HEK293 (cell line): ENCODE measurements around the gene SERPINB5.

ENCODE experiments used
- CTCF ChIA-PET: fragments of 350-600 bp; formaldehyde crosslinking; extraction: SDS; loops from one replicate; lab custom pipeline; 2021; ENCODE audit warnings: antibody characterized with exemption; lab: Yijun Ruan, JAX
- POLR2A ChIA-PET: fragments of 300-600 bp; formaldehyde crosslinking; extraction: SDS; loops from one replicate; lab custom pipeline; 2020; ENCODE audit warnings: antibody characterized with exemption, inconsistent platforms; lab: Yijun Ruan, JAX
- H3K27ac ChIP-seq: fragments of 200-500 bp; sonication (Bioruptor generic); 2 replicates; pipeline ENCODE4 v1.5.1; 2014; ENCODE audit warnings: low read depth, low read length, control low read depth, inconsistent platforms; ENCODE audit errors: extremely low read depth
- H3K36me3 ChIP-seq, 2 experiments: fragments of 200-500 bp in 1 of 2; sonication (Bioruptor generic) in 1 of 2; 1 replicate in 1 of 2; 2 replicates in 1 of 2; pipeline ENCODE4 v1.5.1; 2014 to 2017; ENCODE audit warnings: inconsistent platforms in 2 of 2, low read length in 2 of 2; ENCODE audit not compliant: control insufficient read depth in 2 of 2, insufficient read depth in 1 of 2
- H3K4me1 ChIP-seq: fragments of 200-500 bp; sonication (Bioruptor generic); 2 replicates; pipeline ENCODE4 v1.5.1; 2014; ENCODE audit warnings: mild to moderate bottlenecking, low read length, inconsistent platforms; ENCODE audit not compliant: control insufficient read depth, insufficient read depth
- H3K4me3 ChIP-seq: 2 replicates; pipeline ENCODE4 v1.5.1; 2011; ENCODE audit warnings: low read depth, mild to moderate bottlenecking, control low read depth, low read length, moderate library complexity
- H3K9me3 ChIP-seq: fragments of 200-500 bp; sonication (Bioruptor generic); 2 replicates; pipeline ENCODE4 v1.5.1; 2014; ENCODE audit warnings: low read depth, low read length, inconsistent platforms; ENCODE audit not compliant: control insufficient read depth, insufficient read depth
- BCL6B ChIP-seq: fragments of 450-650 bp; formaldehyde crosslinking; IDR thresholded peaks from 2 replicates; pipeline ENCODE4 v1.5.1; 2017; ENCODE audit warnings: missing biosample characterization, missing genetic modification characterization
- EGR2 ChIP-seq: fragments of 450-650 bp; formaldehyde crosslinking; IDR thresholded peaks from 2 replicates; pipeline ENCODE4 v1.5.1; 2016; ENCODE audit warnings: low read depth, missing biosample characterization, missing genetic modification characterization
- GLI2 ChIP-seq: fragments of 450-650 bp; formaldehyde crosslinking; IDR thresholded peaks from 2 replicates; pipeline ENCODE4; 2017; ENCODE audit warnings: missing biosample characterization, missing genetic modification characterization, low read depth, borderline replicate concordance
- HOXC10 ChIP-seq: sonication (generic); formaldehyde crosslinking; IDR thresholded peaks from 2 replicates; pipeline ENCODE4 v1.8.1; 2023; ENCODE audit warnings: mild to moderate bottlenecking, missing genetic modification reagents
- KLF9 ChIP-seq: fragments of 450-650 bp; formaldehyde crosslinking; IDR thresholded peaks from 2 replicates; pipeline ENCODE4 v1.5.1; 2016; ENCODE audit warnings: missing biosample characterization, missing genetic modification characterization, low read depth
- MYNN ChIP-seq: fragments of 450-650 bp; formaldehyde crosslinking; IDR thresholded peaks from 2 replicates; pipeline ENCODE4 v1.5.1; 2016; ENCODE audit warnings: missing biosample characterization, missing genetic modification characterization, borderline replicate concordance
- RBAK ChIP-seq: fragments of 450-650 bp; formaldehyde crosslinking; IDR thresholded peaks from 2 replicates; pipeline ENCODE4 v1.5.1; 2016; ENCODE audit warnings: missing biosample characterization, missing genetic modification characterization
- SCRT2 ChIP-seq: fragments of 450-650 bp; formaldehyde crosslinking; IDR thresholded peaks from 2 replicates; pipeline ENCODE4 v1.5.1; 2016; ENCODE audit warnings: missing biosample characterization, missing genetic modification characterization
- TCF7L2 ChIP-seq: IDR thresholded peaks from 2 replicates; pipeline ENCODE4 v1.6.1; 2011; ENCODE audit warnings: low read depth, mild to moderate bottlenecking, inconsistent platforms, low read length, moderate library complexity, borderline replicate concordance
- TRIM28 ChIP-seq: IDR thresholded peaks from 2 replicates; pipeline ENCODE4 v1.6.1; 2011; ENCODE audit warnings: low read length, control low read depth, borderline replicate concordance
- ZBTB1 ChIP-seq: fragments of 450-650 bp; formaldehyde crosslinking; IDR thresholded peaks from 2 replicates; pipeline ENCODE4 v1.5.1; 2016; ENCODE audit warnings: missing biosample characterization, missing genetic modification characterization
- ZBTB11 ChIP-seq: fragments of 450-650 bp; formaldehyde crosslinking; conservative IDR thresholded peaks from 2 replicates; pipeline ENCODE4 v1.5.1; 2016; ENCODE audit warnings: low read depth, missing biosample characterization, missing genetic modification characterization
- ZFHX2 ChIP-seq: fragments of 450-650 bp; formaldehyde crosslinking; conservative IDR thresholded peaks from 2 replicates; pipeline ENCODE4 v1.5.1; 2016; ENCODE audit warnings: missing biosample characterization, missing genetic modification characterization
- ZNF121 ChIP-seq: fragments of 450-650 bp; formaldehyde crosslinking; IDR thresholded peaks from 2 replicates; pipeline ENCODE4 v1.5.1; 2016; ENCODE audit warnings: missing biosample characterization, missing genetic modification characterization
- ZNF280D ChIP-seq: fragments of 450-650 bp; formaldehyde crosslinking; IDR thresholded peaks from 2 replicates; pipeline ENCODE4 v1.5.1; 2016; ENCODE audit warnings: missing biosample characterization, missing genetic modification characterization
- ZNF354C ChIP-seq: fragments of 450-650 bp; formaldehyde crosslinking; IDR thresholded peaks from 2 replicates; pipeline ENCODE4 v1.5.1; 2016; ENCODE audit warnings: missing biosample characterization, missing genetic modification characterization, low read depth, borderline replicate concordance
- ZNF362 ChIP-seq: fragments of 450-650 bp; formaldehyde crosslinking; IDR thresholded peaks from 2 replicates; pipeline ENCODE4 v1.5.1; 2016; ENCODE audit warnings: missing biosample characterization, missing genetic modification characterization
- ZNF37A ChIP-seq: fragments of 450-650 bp; IDR thresholded peaks from 2 replicates; pipeline ENCODE4 v1.5.1; 2018; ENCODE audit warnings: missing biosample characterization, missing genetic modification characterization
- ZNF560 ChIP-seq: fragments of 450-650 bp; formaldehyde crosslinking; IDR thresholded peaks from 2 replicates; pipeline ENCODE4 v1.5.1; 2017; ENCODE audit warnings: missing biosample characterization, missing genetic modification characterization, borderline replicate concordance
- ZNF701 ChIP-seq: fragments of 450-650 bp; formaldehyde crosslinking; IDR thresholded peaks from 2 replicates; pipeline ENCODE4 v1.5.1; 2016; ENCODE audit warnings: missing biosample characterization, missing genetic modification characterization
- ZNF777 ChIP-seq: fragments of 450-650 bp; formaldehyde crosslinking; IDR thresholded peaks from 2 replicates; pipeline ENCODE4 v1.5.1; 2017; ENCODE audit warnings: missing biosample characterization, missing genetic modification characterization, borderline replicate concordance

Gene SERPINB5

GRCh38 chr18:63539904-63540510 is 63.2 kb downstream of the SERPINB5 start:
- TF ChIP-seq HOXC10 (CRISPR knock-in tag), result no peak
- no peak for TF ChIP-seq ZNF37A
- TF ChIP-seq MYNN, result no peak
- TF ChIP-seq ZNF280D (tag by site-specific recombination), result no peak
- TF ChIP-seq KLF9, result no peak
- TF ChIP-seq ZNF777, result no peak
- no peak for TF ChIP-seq ZNF701 (tag by site-specific recombination)
- TF ChIP-seq ZNF362, result no peak
- no peak for TF ChIP-seq EGR2 (tag by site-specific recombination)
- TF ChIP-seq ZNF354C (tag by site-specific recombination), result no peak
- TF ChIP-seq ZNF121, result no peak
- TF ChIP-seq RBAK (tag by site-specific recombination), result no peak
- TF ChIP-seq TCF7L2, result no peak
- TF ChIP-seq BCL6B (tag by site-specific recombination), result no peak
- TF ChIP-seq TRIM28, result no peak
- TF ChIP-seq SCRT2 (tag by site-specific recombination), result no peak
- POLR2A ChIA-PET, result no interaction called here

GRCh38 chr18:63542069-63542468 is 65.3 kb downstream of the SERPINB5 start, which contains the start of gene SERPINB12:
Gene SERPINB12 (plus strand): TSS chr18:63542369. CDS start chr18:63556160, 13,791 bp downstream.
- ChIA-PET POLR2A (no interaction called here), CTCF (interaction anchor here (1.1 to 2.5 kb wide), 3 partner anchors 24 to 304 kb away, joined by 4 to 9 read pairs (median 5); no protein-coding TSS in a partner anchor)
- Histone ChIP-seq H3K9me3 (no peaks in the 10 kb centered on the region), H3K27ac (no peak within 1 kb of the TSS), H3K4me1 (peaks cover 6% of the 10 kb centered on the region; the same call in 1 of the 2 replicates), H3K36me3 (no peaks in the 10 kb centered on the region), H3K4me3 (no peak within 1 kb of the TSS)
- no peak for TF ChIP-seq ZBTB1 (tag by site-specific recombination)
- TF ChIP-seq GLI2 (tag by site-specific recombination), result no peak
- no peak for TF ChIP-seq ZFHX2 (tag by site-specific recombination)
- TF ChIP-seq ZBTB11 (tag by site-specific recombination), result no peak
- no peak for TF ChIP-seq ZNF560 (tag by site-specific recombination)

More at GRCh38 chr18:63539904-63540510, 63.2 kb downstream of the SERPINB5 start:
- CTCF ChIA-PET, result interaction anchor here (0.9 to 3.8 kb wide), 3 partner anchors 7 to 38 kb away, joined by 3 to 9 read pairs (median 4); no protein-coding TSS in a partner anchor
- H3K4me1 ChIP-seq, result peaks cover 2% of the 10 kb centered on the region; the same call in 1 of the 2 replicates
- no peaks in the 10 kb centered on the region for H3K9me3 ChIP-seq
- H3K27ac ChIP-seq, result no peak overlapping the region
- H3K36me3 ChIP-seq, result no peaks in the 10 kb centered on the region
- no peak overlapping the region for H3K4me3 ChIP-seq
